ENCODE data around the gene IGSF21. TPM values are rescaled to one million over a fixed set of nuclear protein-coding genes. Genes with fewer than 3 reads are reported as not detected.

The IGSF21 gene
- polyA plus RNA-seq, 1 experiment = not detected

- CTCF ChIA-PET = no interaction called here
- no peak overlapping the region for H3K4me3 ChIP-seq (ENCODE audit: low read depth, low read length)
- H3K27me3 ChIP-seq (ENCODE audit: control insufficient read depth, insufficient read depth, low read length) = no peaks in the 10 kb centered on the region
- POLR2A ChIA-PET = no interaction called here
- TF ChIP-seq, protein P1, sequence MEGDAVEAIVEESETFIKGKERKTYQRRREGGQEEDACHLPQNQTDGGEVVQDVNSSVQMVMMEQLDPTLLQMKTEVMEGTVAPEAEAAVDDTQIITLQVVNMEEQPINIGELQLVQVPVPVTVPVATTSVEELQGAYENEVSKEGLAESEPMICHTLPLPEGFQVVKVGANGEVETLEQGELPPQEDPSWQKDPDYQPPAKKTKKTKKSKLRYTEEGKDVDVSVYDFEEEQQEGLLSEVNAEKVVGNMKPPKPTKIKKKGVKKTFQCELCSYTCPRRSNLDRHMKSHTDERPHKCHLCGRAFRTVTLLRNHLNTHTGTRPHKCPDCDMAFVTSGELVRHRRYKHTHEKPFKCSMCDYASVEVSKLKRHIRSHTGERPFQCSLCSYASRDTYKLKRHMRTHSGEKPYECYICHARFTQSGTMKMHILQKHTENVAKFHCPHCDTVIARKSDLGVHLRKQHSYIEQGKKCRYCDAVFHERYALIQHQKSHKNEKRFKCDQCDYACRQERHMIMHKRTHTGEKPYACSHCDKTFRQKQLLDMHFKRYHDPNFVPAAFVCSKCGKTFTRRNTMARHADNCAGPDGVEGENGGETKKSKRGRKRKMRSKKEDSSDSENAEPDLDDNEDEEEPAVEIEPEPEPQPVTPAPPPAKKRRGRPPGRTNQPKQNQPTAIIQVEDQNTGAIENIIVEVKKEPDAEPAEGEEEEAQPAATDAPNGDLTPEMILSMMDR (IDR thresholded peaks at IDR 0.05; ENCODE audit: low read depth, low read length) = no peak
- no peak for DNase-seq (ENCODE audit: low read depth, low spot score)
- H3K27ac ChIP-seq (ENCODE audit: low read depth, low read length) = no peak overlapping the region
- peaks cover 16% of the 10 kb centered on the region; the same call in 1 of the 2 replicates for H3K9me3 ChIP-seq (ENCODE audit: control insufficient read depth, insufficient read depth, low read length)
Measured at GRCh38 chr1:18398791-18399530, 291.4 kb downstream of the IGSF21 start.

- ChIA-PET POLR2A (no interaction called here), CTCF (interaction anchor here (0.6 kb wide), 1 partner anchor 338 kb away, joined by 3 read pairs; no protein-coding TSS in a partner anchor)
- no peak overlapping the region for H3K4me3 ChIP-seq (ENCODE audit: low read depth, low read length)
- DNase-seq (ENCODE audit: low read depth, low spot score) = no peak
- TF ChIP-seq, protein P1 (IDR thresholded peaks at IDR 0.05; ENCODE audit: low read depth, low read length) = no peak
- H3K27me3 ChIP-seq (ENCODE audit: control insufficient read depth, insufficient read depth, low read length) = no peaks in the 10 kb centered on the region
- peaks cover 13% of the 10 kb centered on the region; the same call in 1 of the 2 replicates for H3K9me3 ChIP-seq (ENCODE audit: control insufficient read depth, insufficient read depth, low read length)
- H3K27ac ChIP-seq (ENCODE audit: low read depth, low read length) = no peak overlapping the region
Measured at GRCh38 chr1:18400347-18401102, 292.9 kb downstream of the IGSF21 start.

- Histone ChIP-seq H3K4me3 (ENCODE audit: low read depth, low read length) (no peak overlapping the region), H3K27me3 (ENCODE audit: control insufficient read depth, insufficient read depth, low read length) (no peaks in the 10 kb centered on the region), H3K9me3 (ENCODE audit: control insufficient read depth, insufficient read depth, low read length) (peaks cover 16% of the 10 kb centered on the region), H3K27ac (ENCODE audit: low read depth, low read length) (no peak overlapping the region)
- no peak for DNase-seq (ENCODE audit: low read depth, low spot score)
- TF ChIP-seq, protein P1 (IDR thresholded peaks at IDR 0.05; ENCODE audit: low read depth, low read length) = no peak
- ChIA-PET POLR2A (no interaction called here), CTCF (interaction anchor here (0.6 kb wide), 1 partner anchor 142 kb away, joined by 3 read pairs; no protein-coding TSS in a partner anchor)
Measured at GRCh38 chr1:18401921-18402320, 294.3 kb downstream of the IGSF21 start.

- POLR2A ChIA-PET = no interaction called here
- H3K27me3 ChIP-seq (ENCODE audit: control insufficient read depth, insufficient read depth, low read length) = no peaks in the 10 kb centered on the region
- CTCF ChIA-PET = no interaction called here
- no peak overlapping the region for H3K4me3 ChIP-seq (ENCODE audit: low read depth, low read length)
- TF ChIP-seq, protein P1 (IDR thresholded peaks at IDR 0.05; ENCODE audit: low read depth, low read length) = no peak
- H3K9me3 ChIP-seq (ENCODE audit: control insufficient read depth, insufficient read depth, low read length) = peaks cover 13% of the 10 kb centered on the region
- no peak for DNase-seq (ENCODE audit: low read depth, low spot score)
- no peak overlapping the region for H3K27ac ChIP-seq (ENCODE audit: low read depth, low read length)
Measured at GRCh38 chr1:18404460-18404859, 296.9 kb downstream of the IGSF21 start.
